Measurements from ENCODE around the gene EFCAB6. TPM values are rescaled to one million over a fixed set of nuclear protein-coding genes. Genes with fewer than 3 reads are reported as not detected.

Gene EFCAB6
- total RNA-seq, 1 experiment from 2014 or later: 0.94 TPM

GRCh38 chr22:43497956-43498855 is 313.9 kb downstream of the EFCAB6 start:
- Mint-ChIP-seq H3K27ac (no peak overlapping the region), H3K27me3 (ENCODE audit: low read depth) (no peaks in the 10 kb centered on the region), H3K36me3 (peaks cover 7% of the 10 kb centered on the region; the same call in 1 of the 2 replicates), H3K9me3 (peaks cover 14% of the 10 kb centered on the region), H3K4me3 (no peak overlapping the region), H3K4me1 (no peaks in the 10 kb centered on the region)
- TF ChIP-seq SOX15 (CRISPR knock-in tag; IDR thresholded peaks at IDR 0.05): no peak
- no peak for TF ChIP-seq E2F1 (CRISPR knock-in tag; IDR thresholded peaks at IDR 0.05)
- TF ChIP-seq NFYB (CRISPR knock-in tag; conservative IDR thresholded peaks at IDR 0.05; ENCODE audit: low read depth): no peak
- no peak for TF ChIP-seq JUN (CRISPR knock-in tag; IDR thresholded peaks at IDR 0.05)
- TF ChIP-seq ZNF423 (CRISPR knock-in tag; IDR thresholded peaks at IDR 0.05): no peak
- TF ChIP-seq PREB (CRISPR knock-in tag; IDR thresholded peaks at IDR 0.05; ENCODE audit: borderline replicate concordance): no peak
- TF ChIP-seq MLX (CRISPR knock-in tag; IDR thresholded peaks at IDR 0.05): no peak
- TF ChIP-seq ZBTB43 (CRISPR knock-in tag; IDR thresholded peaks at IDR 0.05): no peak
- TF ChIP-seq KAT7 (CRISPR knock-in tag; IDR thresholded peaks at IDR 0.05; ENCODE audit: borderline replicate concordance): no peak
- TF ChIP-seq ZMAT4 (CRISPR knock-in tag; IDR thresholded peaks at IDR 0.05): no peak
- no peak for TF ChIP-seq CBFB (CRISPR knock-in tag; IDR thresholded peaks at IDR 0.05; ENCODE audit: low read depth)
- no peak for TF ChIP-seq MXD4 (CRISPR knock-in tag; IDR thresholded peaks at IDR 0.05; ENCODE audit: borderline replicate concordance)
- TF ChIP-seq ERG (CRISPR knock-in tag; IDR thresholded peaks at IDR 0.05): no peak
- TF ChIP-seq NR3C1 (CRISPR knock-in tag; conservative IDR thresholded peaks at IDR 0.05; ENCODE audit: low read depth): no peak
- no peak for TF ChIP-seq ELF4 (CRISPR knock-in tag; IDR thresholded peaks at IDR 0.05; ENCODE audit: low read depth)
- TF ChIP-seq SP1 (CRISPR knock-in tag; conservative IDR thresholded peaks at IDR 0.05): no peak
- ChIA-PET POLR2A (no interaction called here), CTCF (interaction anchor here (1.2 kb wide), 1 partner anchor 18 kb away, joined by 4 read pairs; no protein-coding TSS in a partner anchor)
- no peak for DNase-seq (ENCODE audit: low spot score)
- no peak for ATAC-seq

- no peak overlapping the region for H3K27ac Mint-ChIP-seq
- H3K27me3 Mint-ChIP-seq (ENCODE audit: low read depth): no peaks in the 10 kb centered on the region; the same call in 1 of the 2 replicates
- ATAC-seq (no peak), DNase-seq (ENCODE audit: low spot score) (no peak)
- POLR2A ChIA-PET: no interaction called here
- CTCF ChIA-PET: interaction anchor here (1.3 kb wide), 1 partner anchor 23 kb away, joined by 4 read pairs; no protein-coding TSS in a partner anchor
- H3K9me3 Mint-ChIP-seq: peaks cover 26% of the 10 kb centered on the region
- H3K36me3 Mint-ChIP-seq: peaks cover 7% of the 10 kb centered on the region; the same call in 1 of the 2 replicates
- no peaks in the 10 kb centered on the region for H3K4me1 Mint-ChIP-seq
- no peak overlapping the region for H3K4me3 Mint-ChIP-seq
- no peak for TF ChIP-seq ZNF138 (CRISPR knock-in tag; conservative IDR thresholded peaks at IDR 0.05)
- no peak for TF ChIP-seq GRHL2 (CRISPR knock-in tag; IDR thresholded peaks at IDR 0.05; ENCODE audit: insufficient replicate concordance, severe bottlenecking)
- TF ChIP-seq ZNF512 (CRISPR knock-in tag; IDR thresholded peaks at IDR 0.05; ENCODE audit: borderline replicate concordance): no peak
- TF ChIP-seq ZNF532 (CRISPR knock-in tag; IDR thresholded peaks at IDR 0.05; ENCODE audit: borderline replicate concordance): no peak
- no peak for TF ChIP-seq ZNF121 (CRISPR knock-in tag; IDR thresholded peaks at IDR 0.05)
- TF ChIP-seq SMAD4 (CRISPR knock-in tag; IDR thresholded peaks at IDR 0.05): no peak
- no peak for TF ChIP-seq JUN (CRISPR knock-in tag; IDR thresholded peaks at IDR 0.05)
Measured at GRCh38 chr22:43493297-43493696, 318.8 kb downstream of the EFCAB6 start.
